ENCODE measurements around the gene MAGI2. TPM values are rescaled to one million over a fixed set of nuclear protein-coding genes. Genes with fewer than 3 reads are reported as not detected.
"Not testable (repeated sequence)": the region's sequence is repeated elsewhere in the genome, so short reads cannot be mapped to it uniquely, and the experiment has no call there.

MAGI2 gene
- polyA plus RNA-seq, 1 donor, result 37.2 TPM

GRCh38 chr7:78542981-78543380, 910.5 kb downstream of the MAGI2 start:
- no peak for DNase-seq

GRCh38 chr7:78542541-78542940, 910.9 kb downstream of the MAGI2 start:
- no peak for DNase-seq

- no peak for DNase-seq
These were observed 913.6 kb downstream of the MAGI2 start for GRCh38 chr7:78539825-78540224.

- DNase-seq, result no peak
These were observed 917.8 kb downstream of the MAGI2 start for GRCh38 chr7:78535655-78536054.

GRCh38 chr7:78530351-78530750, 923.1 kb downstream of the MAGI2 start:
- DNase-seq, result no peak

GRCh38 chr7:78529392-78529791, 924.1 kb downstream of the MAGI2 start:
- no peak for DNase-seq

- DNase-seq, result no peak
These were observed 924.5 kb downstream of the MAGI2 start for GRCh38 chr7:78528964-78529363.

GRCh38 chr7:78523930-78524329, 929.5 kb downstream of the MAGI2 start:
- no peak for DNase-seq

- no peak for DNase-seq
These were observed 931.5 kb downstream of the MAGI2 start for GRCh38 chr7:78521961-78522360.

GRCh38 chr7:78516450-78516849, 937.0 kb downstream of the MAGI2 start:
- no peak for DNase-seq

GRCh38 chr7:78514634-78515033, 938.8 kb downstream of the MAGI2 start:
- DNase-seq, result no peak

GRCh38 chr7:78510580-78511188, 942.8 kb downstream of the MAGI2 start:
- DNase-seq, result peak; percentile 31

GRCh38 chr7:78503301-78503700, 950.2 kb downstream of the MAGI2 start:
- not testable (repeated sequence) for DNase-seq

GRCh38 chr7:78501064-78501463, 952.4 kb downstream of the MAGI2 start:
- DNase-seq, result no peak

GRCh38 chr7:78499971-78500370, 953.5 kb downstream of the MAGI2 start:
- DNase-seq, result no peak

GRCh38 chr7:78499283-78499682, 954.2 kb downstream of the MAGI2 start:
- DNase-seq, result no peak

GRCh38 chr7:78497728-78498427, 955.6 kb downstream of the MAGI2 start:
- DNase-seq, result no peak

- no peak for DNase-seq
These were observed 957.3 kb downstream of the MAGI2 start for GRCh38 chr7:78496096-78496630.

- DNase-seq, result peak; percentile 26
These were observed 960.1 kb downstream of the MAGI2 start for GRCh38 chr7:78493401-78493800.

GRCh38 chr7:78492146-78492545, 961.3 kb downstream of the MAGI2 start:
- no peak for DNase-seq

GRCh38 chr7:78490524-78490923, 962.9 kb downstream of the MAGI2 start:
- DNase-seq, result no peak

GRCh38 chr7:78489476-78490240, 963.8 kb downstream of the MAGI2 start:
- no peak for DNase-seq

- DNase-seq, result no peak
These were observed 966.0 kb downstream of the MAGI2 start for GRCh38 chr7:78487464-78487863.

All from left kidney (tissue), 2 donors.